CD4-positive, alpha-beta T cell (primary cell): ENCODE results near the gene MS4A5. TPM values are rescaled to one million over a fixed set of nuclear protein-coding genes. Genes with fewer than 3 reads are reported as not detected.
"Not testable (repeated sequence)": the region's sequence is repeated elsewhere in the genome, so short reads cannot be mapped to it uniquely, and the experiment has no call there.

ENCODE experiments used
- ATAC-seq: fragments of 200-7000 bp; cut with Tn5 transposase; one replicate; pipeline ENCODE4 v1.10.0; 2022; ENCODE audit warnings: mild to moderate bottlenecking; ENCODE audit not compliant: poor library complexity
- CTCF ChIA-PET: fragments of 350-600 bp; sonication (Branson Sonifier 250); formaldehyde crosslinking; loops from one replicate; lab custom pipeline; 2021; ENCODE audit warnings: antibody characterized with exemption, inconsistent platforms; lab: Charles Lee
- POLR2A ChIA-PET: fragments of 350-600 bp; sonication (Branson Sonifier 250); formaldehyde crosslinking; loops from one replicate; lab custom pipeline; 2021; ENCODE audit warnings: antibody characterized with exemption, inconsistent platforms; lab: Charles Lee
- DNase-seq, 14 experiments: peaks; one replicate each; pipeline ENCODE4 v3.0.0-alpha.2; 2013 to 2020; ENCODE audit warnings: mixed read lengths in 2 of 14
- H3K27ac ChIP-seq, 2 donors: one replicate each; pipeline versions ENCODE4 v1.5.1 to v1.7.0; 2013; ENCODE audit warnings: low read length in 2 of 2, low read depth in 1 of 2, mild to moderate bottlenecking in 1 of 2
- H3K27me3 ChIP-seq, 2 experiments: 1 replicate in 1 of 2; 2 replicates in 1 of 2; pipeline versions ENCODE4 v1.6.1 to v1.7.0; 2013; ENCODE audit warnings: low read length in 2 of 2, control low read depth in 1 of 2, mild to moderate bottlenecking in 1 of 2, moderate library complexity in 1 of 2; ENCODE audit not compliant: insufficient read depth in 2 of 2, control insufficient read depth in 1 of 2
- H3K36me3 ChIP-seq: one replicate; pipeline ENCODE4 v1.6.1; 2013; ENCODE audit warnings: low read length, control low read depth; ENCODE audit not compliant: insufficient read depth
- H3K4me1 ChIP-seq: one replicate; pipeline ENCODE4 v1.6.1; 2013; ENCODE audit warnings: low read length, control low read depth; ENCODE audit not compliant: insufficient read depth
- H3K4me3 ChIP-seq: one replicate; pipeline ENCODE4 v1.5.1; 2013; ENCODE audit warnings: mild to moderate bottlenecking, low read length, moderate library complexity
- H3K9me3 ChIP-seq, 2 experiments: 1 replicate in 1 of 2; 2 replicates in 1 of 2; pipeline versions ENCODE4 v1.6.1 to v1.7.0; 2013; ENCODE audit warnings: low read length in 2 of 2, mild to moderate bottlenecking in 2 of 2, control low read depth in 1 of 2, moderate library complexity in 1 of 2; ENCODE audit not compliant: control insufficient read depth in 1 of 2, insufficient read depth in 1 of 2
- H3K27ac Mint-ChIP-seq: one replicate; pipeline ENCODE4 v1.8.0; 2020; ENCODE audit warnings: mixed read lengths
- H3K27me3 Mint-ChIP-seq: one replicate; pipeline ENCODE4 v1.8.0; 2021; ENCODE audit warnings: mixed read lengths
- H3K36me3 Mint-ChIP-seq: one replicate; pipeline ENCODE4 v1.8.0; 2021; ENCODE audit warnings: low read depth, mixed read lengths
- H3K4me1 Mint-ChIP-seq: one replicate; pipeline ENCODE4 v1.8.0; 2021; ENCODE audit warnings: low read depth, mixed read lengths
- H3K4me3 Mint-ChIP-seq: one replicate; pipeline ENCODE4 v1.8.0; 2020; ENCODE audit warnings: mild to moderate bottlenecking, mixed read lengths
- H3K9me3 Mint-ChIP-seq: one replicate; pipeline ENCODE4 v1.8.0; 2020; ENCODE audit warnings: mixed read lengths
- CTCF ChIP-seq: fragments of 200-600 bp; IDR thresholded peaks from one replicate; pipeline ENCODE4 v1.8.0; 2022; ENCODE audit warnings: antibody characterized with exemption, mild to moderate bottlenecking
- intact Hi-C, 2 experiments: fragments of 100-400 bp; cut with DNase I in 1 of 2; cut with micrococcal nuclease in 1 of 2; formaldehyde crosslinking; loops; one replicate each; pipeline versions ENCODE4 v1.15.1 to v1.9.0; 2023 to 2025; cut with DNase I, micrococcal nuclease
- total RNA-seq, 174 experiments: library from RNA in 2 of 174; stranded (reverse) in 2 of 174; gene quantifications; one replicate each; pipeline ENCODE4 v1.2.3 and lab custom pipeline; 2021 to 2026

MS4A5 gene
- total RNA-seq, 2 experiments from 2014 or later: not detected

DNA sequence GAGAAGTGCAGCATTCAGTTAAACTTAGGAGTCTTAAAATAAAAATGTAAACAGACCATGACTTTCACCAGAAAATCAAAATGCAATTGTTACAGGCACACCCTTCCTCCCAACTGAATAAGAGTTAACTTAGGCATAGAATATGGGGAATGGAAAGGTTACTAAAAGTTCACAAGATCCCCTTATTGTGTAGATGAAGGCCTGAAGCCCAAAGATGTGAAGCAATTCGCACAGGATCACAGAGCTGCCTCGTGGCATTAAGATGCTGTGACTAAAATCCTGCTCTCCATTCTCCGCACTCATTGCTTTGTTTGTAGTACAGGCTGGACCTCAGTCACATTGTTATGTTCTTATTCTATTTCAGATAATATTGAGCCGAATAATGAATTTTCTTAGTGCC is 4.0 kb downstream of the MS4A5 start:
- no peak for TF ChIP-seq CTCF

GRCh38 chr11:60447070-60447469 is 17.7 kb downstream of the MS4A5 start:
- peak overlapping the region; percentile 52 for H3K4me3 ChIP-seq
- ATAC-seq: no peak
- Mint-ChIP-seq H3K36me3 (no peaks in the 10 kb centered on the region), H3K9me3 (peaks cover 3% of the 10 kb centered on the region), H3K27me3 (no peaks in the 10 kb centered on the region), H3K27ac (peak overlapping the region; percentile 82), H3K4me3 (peak overlapping the region; percentile 94), H3K4me1 (peaks cover 26% of the 10 kb centered on the region)
- peaks cover 3% of the 10 kb centered on the region for H3K4me1 ChIP-seq
- no peaks in the 10 kb centered on the region for H3K27me3 ChIP-seq
- POLR2A ChIA-PET: no interaction called here
- no peak for TF ChIP-seq CTCF
- H3K36me3 ChIP-seq: no peaks in the 10 kb centered on the region
- intact Hi-C loops: no loop called here
- DNase-seq: no peak
- H3K9me3 ChIP-seq: peaks cover 0 to 8% of the 10 kb centered on the region in 2 experiments
- no peak overlapping the region for H3K27ac ChIP-seq
- CTCF ChIA-PET: no interaction called here

More for the DNA sequence above, 4.0 kb downstream of the MS4A5 start:
- DNase-seq: no peak
- Mint-ChIP-seq H3K27me3 (peaks cover 30% of the 10 kb centered on the region), H3K4me3 (no peak overlapping the region), H3K9me3 (no peaks in the 10 kb centered on the region), H3K4me1 (no peaks in the 10 kb centered on the region), H3K27ac (no peak overlapping the region), H3K36me3 (no peaks in the 10 kb centered on the region)
- ChIA-PET POLR2A (no interaction called here), CTCF (no interaction called here)
- peaks cover 0 to 9% of the 10 kb centered on the region in 2 experiments for H3K27me3 ChIP-seq
- no peak overlapping the region for H3K4me3 ChIP-seq
- no peaks in the 10 kb centered on the region for H3K36me3 ChIP-seq
- intact Hi-C loops: no loop called here
- no peak overlapping the region for H3K27ac ChIP-seq
- no peaks in the 10 kb centered on the region for H3K4me1 ChIP-seq
- ATAC-seq: no peak
- no peaks in the 10 kb centered on the region for H3K9me3 ChIP-seq

GRCh38 chr11:60447846-60448245 is 18.5 kb downstream of the MS4A5 start:
- Mint-ChIP-seq H3K4me1 (peaks cover 26% of the 10 kb centered on the region), H3K9me3 (peaks cover 3% of the 10 kb centered on the region), H3K27me3 (no peaks in the 10 kb centered on the region), H3K4me3 (no peak overlapping the region), H3K27ac (peak overlapping the region; percentile 0), H3K36me3 (no peaks in the 10 kb centered on the region)
- Histone ChIP-seq H3K4me3 (no peak overlapping the region), H3K36me3 (no peaks in the 10 kb centered on the region), H3K9me3 (peaks cover 0 to 8% of the 10 kb centered on the region in 2 experiments), H3K27ac (no peak overlapping the region), H3K27me3 (no peaks in the 10 kb centered on the region), H3K4me1 (peaks cover 3% of the 10 kb centered on the region)
- CTCF ChIA-PET: no interaction called here
- intact Hi-C loops: no loop called here
- TF ChIP-seq CTCF: no peak
- no peak for DNase-seq
- ATAC-seq: no peak
- POLR2A ChIA-PET: no interaction called here

- H3K36me3 Mint-ChIP-seq, POLR2A ChIA-PET, H3K27me3 Mint-ChIP-seq, H3K4me3 ChIP-seq, CTCF ChIA-PET, H3K27ac Mint-ChIP-seq, H3K4me1 ChIP-seq, intact Hi-C loops, H3K4me3 Mint-ChIP-seq, H3K27ac ChIP-seq, H3K27me3 ChIP-seq, H3K9me3 Mint-ChIP-seq, ATAC-seq, DNase-seq, H3K9me3 ChIP-seq, H3K36me3 ChIP-seq: not testable (repeated sequence)
- peaks cover 12% of the 10 kb centered on the region for H3K4me1 Mint-ChIP-seq
Observed at GRCh38 chr11:60451185-60451584, 21.8 kb downstream of the MS4A5 start.
